IPS DF 6.9 (cell line): ENCODE data around the gene EFCAB12.

Experiments
- DNase-seq: peaks from one replicate; pipeline ENCODE4 v3.0.0-alpha.2; 2013; ENCODE audit warnings: low read depth, low spot score
- H3K27ac ChIP-seq: one replicate; pipeline ENCODE4 v1.5.1; 2013; ENCODE audit warnings: low read length, control low read depth
- H3K27me3 ChIP-seq: 2 replicates; pipeline ENCODE4 v1.6.1; 2013; ENCODE audit warnings: mild to moderate bottlenecking, low read length; ENCODE audit not compliant: control insufficient read depth, insufficient read depth
- H3K36me3 ChIP-seq: 2 replicates; pipeline ENCODE4 v1.6.1; 2013; ENCODE audit warnings: low read length; ENCODE audit not compliant: control insufficient read depth, insufficient read depth
- H3K4me1 ChIP-seq: 2 replicates; pipeline ENCODE4 v1.6.1; 2013; ENCODE audit warnings: low read length; ENCODE audit not compliant: control insufficient read depth, insufficient read depth
- H3K4me3 ChIP-seq: 2 replicates; pipeline ENCODE4 v1.5.1; 2013; ENCODE audit warnings: mild to moderate bottlenecking, low read length
- H3K9me3 ChIP-seq: 2 replicates; pipeline ENCODE4 v1.6.1; 2013; ENCODE audit warnings: low read length, inconsistent platforms; ENCODE audit not compliant: control insufficient read depth, insufficient read depth
- WGBS: extraction: QIAGEN DNeasy Blood & Tissue Kit; methylation state at CpG from one replicate; pipeline ENCODE4 v1.1.7; 2013; ENCODE audit warnings: mixed read lengths, missing lambda C conversion rate; ENCODE audit not compliant: insufficient read length, insufficient coverage; 5-methylcytosine and 5-hydroxymethylcytosine counted together

The EFCAB12 gene

DNA sequence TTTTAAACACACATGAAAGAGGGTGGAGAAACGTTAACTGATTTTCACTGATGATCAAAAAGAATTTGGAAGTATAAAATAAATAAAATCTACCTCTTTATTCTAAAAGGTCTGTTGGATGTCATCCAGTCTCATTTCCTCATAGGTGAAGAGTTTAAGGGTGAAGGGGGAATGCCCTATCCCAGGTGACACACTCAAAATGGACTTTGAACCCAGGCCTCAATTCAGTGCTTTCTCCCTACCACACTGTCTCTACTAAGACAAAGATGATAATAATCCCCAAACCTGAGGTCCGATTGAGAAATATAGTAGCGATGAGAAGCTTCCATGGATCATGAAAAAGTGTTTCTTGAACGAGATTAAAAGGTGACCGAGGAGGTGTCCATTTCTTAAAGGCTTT, 5.1 kb upstream of the EFCAB12 start:
- no peak overlapping the region for H3K27ac ChIP-seq
- H3K36me3 ChIP-seq, result peaks cover 22% of the 10 kb centered on the region; the same call in 1 of the 2 replicates
- no peaks in the 10 kb centered on the region for H3K27me3 ChIP-seq
- no peaks in the 10 kb centered on the region for H3K9me3 ChIP-seq
- no CpG with 5 or more reads among the region's 5 CpGs for WGBS
- H3K4me1 ChIP-seq, result peaks cover 1% of the 10 kb centered on the region; the same call in 1 of the 2 replicates
- DNase-seq, result no peak
- H3K4me3 ChIP-seq, result no peak overlapping the region

GRCh38 chr3:129432671-129433070, 4.2 kb upstream of the EFCAB12 start:
- Histone ChIP-seq H3K27ac (no peak overlapping the region), H3K9me3 (no peaks in the 10 kb centered on the region), H3K4me3 (no peak overlapping the region), H3K4me1 (peaks cover 1% of the 10 kb centered on the region; the same call in 1 of the 2 replicates), H3K27me3 (no peaks in the 10 kb centered on the region; the same call in 1 of the 2 replicates), H3K36me3 (peaks cover 22% of the 10 kb centered on the region; the same call in 1 of the 2 replicates)
- no peak for DNase-seq

DNA sequence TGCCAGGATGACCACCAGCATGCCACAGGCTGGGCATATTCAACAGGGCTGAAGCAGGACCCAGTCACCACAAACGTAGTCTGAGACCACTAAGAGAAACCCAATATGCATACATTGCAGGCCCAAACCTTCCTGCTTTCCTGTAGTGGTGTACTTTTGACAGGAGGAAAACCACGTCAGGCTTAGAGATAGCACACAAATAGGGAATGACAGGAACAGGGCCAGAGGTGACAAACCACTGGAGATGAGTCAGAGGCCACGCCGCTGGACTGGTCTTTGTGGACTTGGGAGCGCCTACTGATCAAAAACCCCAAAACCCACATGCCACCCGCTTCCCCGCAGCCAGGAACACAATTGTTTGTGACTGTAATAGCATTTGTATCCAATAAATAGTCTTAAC, 3.6 kb upstream of the EFCAB12 start:
- Histone ChIP-seq H3K27me3 (no peaks in the 10 kb centered on the region; the same call in 1 of the 2 replicates), H3K9me3 (no peaks in the 10 kb centered on the region), H3K4me3 (no peak overlapping the region), H3K36me3 (peaks cover 20% of the 10 kb centered on the region; the same call in 1 of the 2 replicates), H3K27ac (no peak overlapping the region), H3K4me1 (peaks cover 1% of the 10 kb centered on the region; the same call in 1 of the 2 replicates)
- DNase-seq, result no peak
- WGBS, result no CpG with 5 or more reads among the region's 7 CpGs

- no peak for DNase-seq
- H3K4me3 ChIP-seq, result no peak overlapping the region
- no peak overlapping the region for H3K27ac ChIP-seq
- no CpG with 5 or more reads among the region's 4 CpGs for WGBS
- no peaks in the 10 kb centered on the region for H3K9me3 ChIP-seq
- no peaks in the 10 kb centered on the region; the same call in 1 of the 2 replicates for H3K27me3 ChIP-seq
- peaks cover 15% of the 10 kb centered on the region; the same call in 1 of the 2 replicates for H3K36me3 ChIP-seq
- H3K4me1 ChIP-seq, result peaks cover 6% of the 10 kb centered on the region
Observed at GRCh38 chr3:129429602-129430001, 1.2 kb upstream of the EFCAB12 start.

GRCh38 chr3:129429080-129429451, 630 bp upstream of the EFCAB12 start:
- Histone ChIP-seq H3K27ac (no peak overlapping the region), H3K4me3 (no peak overlapping the region), H3K4me1 (peaks cover 7% of the 10 kb centered on the region), H3K36me3 (peaks cover 15% of the 10 kb centered on the region; the same call in 1 of the 2 replicates), H3K9me3 (no peaks in the 10 kb centered on the region), H3K27me3 (no peaks in the 10 kb centered on the region; the same call in 1 of the 2 replicates)
- DNase-seq, result no peak
- WGBS, result no CpG with 5 or more reads among the region's 3 CpGs

GRCh38 chr3:129428007-129428375, 445 bp downstream of the EFCAB12 start:
- H3K27ac ChIP-seq, result no peak overlapping the region
- H3K36me3 ChIP-seq, result peaks cover 14% of the 10 kb centered on the region; the same call in 1 of the 2 replicates
- H3K4me1 ChIP-seq, result peaks cover 7% of the 10 kb centered on the region
- H3K4me3 ChIP-seq, result peak overlapping the region; percentile 33; the same call in 1 of the 2 replicates
- DNase-seq, result no peak
- H3K9me3 ChIP-seq, result no peaks in the 10 kb centered on the region
- no CpG with 5 or more reads among the region's 8 CpGs for WGBS
- no peaks in the 10 kb centered on the region; the same call in 1 of the 2 replicates for H3K27me3 ChIP-seq

DNA sequence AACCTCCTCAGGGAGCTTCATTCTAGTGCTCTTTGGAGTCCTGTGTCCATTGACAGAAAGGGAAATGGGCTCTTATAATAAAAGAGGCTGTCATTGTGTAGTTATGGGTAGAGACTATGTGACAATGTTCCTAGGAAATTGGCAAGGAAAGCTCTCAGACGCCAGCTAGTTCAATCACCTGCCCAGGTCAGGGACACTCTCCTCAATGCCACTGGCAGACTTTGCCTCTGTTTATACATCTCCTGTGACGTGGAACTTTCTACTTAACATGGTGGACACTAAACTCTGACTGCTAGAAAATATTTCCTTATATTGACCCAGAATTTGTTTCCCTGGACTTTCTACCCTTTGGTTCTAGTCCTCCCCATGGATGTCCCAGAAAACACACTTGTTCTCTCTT, 2.8 kb downstream of the EFCAB12 start:
- no peaks in the 10 kb centered on the region for H3K36me3 ChIP-seq
- peaks cover 7% of the 10 kb centered on the region for H3K4me1 ChIP-seq
- DNase-seq, result no peak
- no peak overlapping the region for H3K27ac ChIP-seq
- no peaks in the 10 kb centered on the region for H3K9me3 ChIP-seq
- H3K27me3 ChIP-seq, result no peaks in the 10 kb centered on the region; the same call in 1 of the 2 replicates
- WGBS, result no CpG with 5 or more reads among the region's 2 CpGs
- H3K4me3 ChIP-seq, result no peak overlapping the region

DNA sequence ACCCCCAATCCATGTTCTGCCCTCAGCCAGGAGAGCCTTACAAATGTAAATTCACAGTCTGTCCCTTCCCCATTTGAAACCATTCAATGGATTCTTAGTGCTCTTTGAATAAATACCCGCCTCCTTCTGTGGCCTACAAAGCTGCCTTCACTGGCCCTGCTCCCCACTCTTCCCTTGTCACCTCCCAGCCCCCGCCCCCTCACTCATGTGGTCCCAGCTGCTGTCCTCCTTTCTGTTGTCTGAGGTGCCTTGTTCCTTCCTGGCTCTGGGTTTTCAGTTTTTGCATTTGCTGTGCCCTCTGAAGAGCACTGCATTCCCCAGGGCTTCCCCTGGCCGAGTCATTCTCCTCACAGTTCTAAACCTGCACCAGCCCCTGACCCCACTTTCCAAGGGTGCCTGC, 3.2 kb downstream of the EFCAB12 start:
- Histone ChIP-seq H3K36me3 (no peaks in the 10 kb centered on the region), H3K27ac (no peak overlapping the region), H3K9me3 (no peaks in the 10 kb centered on the region), H3K4me3 (no peak overlapping the region), H3K4me1 (peaks cover 7% of the 10 kb centered on the region), H3K27me3 (no peaks in the 10 kb centered on the region; the same call in 1 of the 2 replicates)
- WGBS, result no CpG with 5 or more reads among the region's 3 CpGs
- no peak for DNase-seq

DNA sequence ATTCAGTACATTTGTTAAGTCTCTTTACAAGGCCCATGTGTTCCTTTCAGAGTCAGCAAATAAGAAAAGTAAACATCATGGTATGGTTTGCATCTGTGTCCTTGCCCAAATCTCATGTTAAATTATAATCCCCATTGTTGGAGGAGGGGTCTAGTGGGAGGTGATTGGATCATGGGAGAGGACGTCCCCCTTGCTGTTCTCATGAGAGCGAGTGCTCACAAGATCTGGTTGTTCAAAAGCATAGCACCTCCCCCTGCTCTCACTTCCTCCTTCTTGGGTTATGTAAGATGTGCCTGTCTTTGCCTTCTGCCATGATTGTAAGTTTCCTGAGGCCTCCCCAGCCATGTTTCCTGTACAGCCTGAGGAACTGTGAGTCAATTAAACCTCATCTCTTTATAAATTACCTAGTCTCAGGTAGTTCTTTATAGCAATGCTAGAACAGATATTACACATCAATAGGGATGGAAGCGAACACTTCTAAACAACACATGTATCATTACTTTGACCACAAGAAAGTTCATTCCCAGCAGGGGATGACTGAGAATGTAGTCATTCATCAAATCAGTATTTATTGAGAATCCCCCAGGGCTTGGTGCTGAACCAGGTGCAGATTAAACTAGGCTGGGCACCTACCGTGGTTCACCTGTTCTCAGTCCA, 4.1 kb downstream of the EFCAB12 start:
- Histone ChIP-seq H3K4me3 (no peak overlapping the region), H3K27me3 (no peaks in the 10 kb centered on the region; the same call in 1 of the 2 replicates), H3K27ac (no peak overlapping the region), H3K4me1 (peaks cover 6% of the 10 kb centered on the region), H3K9me3 (no peaks in the 10 kb centered on the region), H3K36me3 (no peaks in the 10 kb centered on the region)
- DNase-seq, result no peak
- WGBS, result no CpG with 5 or more reads among the region's 4 CpGs

- Histone ChIP-seq H3K36me3 (no peaks in the 10 kb centered on the region), H3K9me3 (no peaks in the 10 kb centered on the region), H3K27ac (no peak overlapping the region), H3K4me3 (no peak overlapping the region), H3K27me3 (no peaks in the 10 kb centered on the region; the same call in 1 of the 2 replicates), H3K4me1 (peaks cover 6% of the 10 kb centered on the region)
- DNase-seq, result no peak
- WGBS, result no CpG with 5 or more reads among the region's 1 CpG
Observed at GRCh38 chr3:129422897-129423296, 5.5 kb downstream of the EFCAB12 start.
